Common myeloid progenitor, CD34-positive (primary cell): Measurements from ENCODE around the gene TRERF1.
"Not testable (repeated sequence)": the region's sequence is repeated elsewhere in the genome, so short reads cannot be mapped to it uniquely, and the experiment has no call there.

Source experiments
- CTCF ChIA-PET: fragments of 350-600 bp; sonication (Branson Sonifier 250); formaldehyde crosslinking; loops from one replicate; lab custom pipeline; 2021; ENCODE audit warnings: antibody characterized with exemption; lab: Charles Lee
- POLR2A ChIA-PET: fragments of 350-600 bp; sonication (Branson Sonifier 250); formaldehyde crosslinking; loops from one replicate; lab custom pipeline; 2021; ENCODE audit warnings: antibody characterized with exemption; lab: Charles Lee
- DNase-seq, 3 donors: peaks; one replicate each; pipeline versions ENCODE4 v3.0.0 to v3.0.0-alpha.2; 2013
- H3K27ac ChIP-seq, 2 experiments: 1 replicate in 1 of 2; 2 replicates in 1 of 2; pipeline ENCODE4 v1.7.0; 2013; ENCODE audit warnings: inconsistent platforms in 2 of 2, low read length in 2 of 2, mild to moderate bottlenecking in 2 of 2, low read depth in 1 of 2, moderate library complexity in 1 of 2; ENCODE audit not compliant: severe bottlenecking in 2 of 2, insufficient read depth in 1 of 2, poor library complexity in 1 of 2
- H3K27me3 ChIP-seq, 5 experiments: replicated peaks in 2 of 5; 1 replicate in 3 of 5; 2 replicates in 2 of 5; pipeline versions ENCODE4 v1.6.1 to v1.7.0; 2013; ENCODE audit warnings: low read length in 4 of 5, mild to moderate bottlenecking in 2 of 5, moderate library complexity in 2 of 5, inconsistent platforms in 1 of 5; ENCODE audit not compliant: insufficient read depth in 5 of 5, control insufficient read depth in 4 of 5
- H3K36me3 ChIP-seq, 4 experiments: 1 replicate in 2 of 4; 2 replicates in 2 of 4; pipeline versions ENCODE4 v1.6.1 to v1.7.0; 2013; ENCODE audit warnings: low read length in 3 of 4, control low read depth in 1 of 4, mild to moderate bottlenecking in 1 of 4; ENCODE audit not compliant: control insufficient read depth in 4 of 4, insufficient read depth in 4 of 4
- H3K4me1 ChIP-seq, 4 experiments: 1 replicate in 3 of 4; 2 replicates in 1 of 4; pipeline versions ENCODE4 v1.6.1 to v1.7.1; 2013; ENCODE audit warnings: low read length in 3 of 4, mild to moderate bottlenecking in 3 of 4, control low read depth in 1 of 4, inconsistent platforms in 1 of 4, moderate library complexity in 1 of 4; ENCODE audit not compliant: control insufficient read depth in 4 of 4, insufficient read depth in 4 of 4; ENCODE audit errors: control extremely low read depth in 1 of 4
- H3K4me3 ChIP-seq, 7 experiments: 1 replicate in 4 of 7; 2 replicates in 3 of 7; pipeline versions ENCODE4 v1.5.1 to v1.7.0; 2013; ENCODE audit warnings: mild to moderate bottlenecking in 7 of 7, low read length in 6 of 7, moderate library complexity in 6 of 7, inconsistent platforms in 2 of 7, low read depth in 2 of 7, control low read depth in 1 of 7; ENCODE audit not compliant: insufficient read depth in 4 of 7, control insufficient read depth in 1 of 7; ENCODE audit errors: extremely low read depth in 1 of 7
- H3K9me3 ChIP-seq, 5 experiments: 1 replicate in 4 of 5; 2 replicates in 1 of 5; pipeline versions ENCODE4 v1.6.1 to v1.7.1; 2013; ENCODE audit warnings: low read length in 4 of 5, mild to moderate bottlenecking in 2 of 5, inconsistent platforms in 1 of 5, low read depth in 1 of 5, moderate library complexity in 1 of 5; ENCODE audit not compliant: control insufficient read depth in 4 of 5, insufficient read depth in 2 of 5; ENCODE audit errors: control extremely low read depth in 1 of 5
- WGBS: methylation state at CpG from one replicate; pipeline ENCODE4 v1.1.5; 2013; ENCODE audit not compliant: insufficient coverage; 5-methylcytosine and 5-hydroxymethylcytosine counted together

TRERF1 gene

GRCh38 chr6:42207559-42207958 lies 244.2 kb downstream of the TRERF1 start:
- WGBS: 100% methylated on average over 2 of the region's 2 CpGs
- POLR2A ChIA-PET, H3K4me1 ChIP-seq, CTCF ChIA-PET, H3K27ac ChIP-seq, H3K4me3 ChIP-seq, H3K27me3 ChIP-seq, H3K9me3 ChIP-seq, DNase-seq: not testable (repeated sequence)
- peaks cover 16 to 62% (median 37%) of the 10 kb centered on the region in 4 experiments for H3K36me3 ChIP-seq

- no peak for DNase-seq
- WGBS: 100% methylated on average over 1 of the region's 4 CpGs
- no peaks in the 10 kb centered on the region for H3K9me3 ChIP-seq
- H3K36me3 ChIP-seq: peaks cover 9 to 40% (median 22%) of the 10 kb centered on the region in 4 experiments
- CTCF ChIA-PET: interaction anchor here (2.2 kb wide), 1 partner anchor 10 kb away, joined by 6 read pairs; no protein-coding TSS in a partner anchor
- no peak overlapping the region for H3K27ac ChIP-seq
- H3K27me3 ChIP-seq: no peaks in the 10 kb centered on the region
- POLR2A ChIA-PET: interaction anchor here (0.7 kb wide), 1 partner anchor 1681 kb away, joined by 6 read pairs; no protein-coding TSS in a partner anchor
- no peak overlapping the region for H3K4me3 ChIP-seq
- H3K4me1 ChIP-seq: no peaks in the 10 kb centered on the region
Observed at GRCh38 chr6:42204768-42205282, 246.9 kb downstream of the TRERF1 start.

GRCh38 chr6:42203183-42203582 lies 248.5 kb downstream of the TRERF1 start:
- DNase-seq: no peak
- WGBS: 100% methylated on average over 3 of the region's 3 CpGs
- H3K27ac ChIP-seq: no peak overlapping the region
- H3K4me3 ChIP-seq: no peak overlapping the region
- POLR2A ChIA-PET: no interaction called here
- CTCF ChIA-PET: interaction anchor here (0.9 to 1.8 kb wide), 2 partner anchors 12 to 13 kb away, joined by 3 to 7 read pairs; no protein-coding TSS in a partner anchor
- H3K27me3 ChIP-seq: no peaks in the 10 kb centered on the region
- no peaks in the 10 kb centered on the region for H3K9me3 ChIP-seq
- H3K4me1 ChIP-seq: no peaks in the 10 kb centered on the region
- peaks cover 4 to 29% (median 12%) of the 10 kb centered on the region in 4 experiments for H3K36me3 ChIP-seq

GRCh38 chr6:42202131-42202915 lies 249.4 kb downstream of the TRERF1 start:
- POLR2A ChIA-PET, H3K27me3 ChIP-seq, DNase-seq, H3K9me3 ChIP-seq, H3K4me1 ChIP-seq, H3K27ac ChIP-seq, H3K4me3 ChIP-seq: not testable (repeated sequence)
- peaks cover 4 to 21% (median 11%) of the 10 kb centered on the region in 4 experiments for H3K36me3 ChIP-seq
- CTCF ChIA-PET: interaction anchor here (0.9 to 1.8 kb wide), 4 partner anchors 12 to 76 kb away, joined by 3 to 7 read pairs (median 4); no protein-coding TSS in a partner anchor
- WGBS: 94% methylated on average over 9 of the region's 13 CpGs

GRCh38 chr6:42201382-42201781 lies 250.3 kb downstream of the TRERF1 start:
- Histone ChIP-seq H3K4me3 (no peak overlapping the region), H3K4me1 (no peaks in the 10 kb centered on the region), H3K27me3 (no peaks in the 10 kb centered on the region), H3K9me3 (no peaks in the 10 kb centered on the region), H3K36me3 (peaks cover 4 to 17% (median 10%) of the 10 kb centered on the region in 4 experiments), H3K27ac (no peak overlapping the region)
- 48% methylated on average over 2 of the region's 3 CpGs for WGBS
- DNase-seq: no peak
- ChIA-PET POLR2A (no interaction called here), CTCF (no interaction called here)

- Histone ChIP-seq H3K36me3 (peaks cover 3 to 11% (median 6%) of the 10 kb centered on the region in 4 experiments), H3K27me3 (no peaks in the 10 kb centered on the region), H3K4me1 (no peaks in the 10 kb centered on the region), H3K9me3 (no peaks in the 10 kb centered on the region), H3K4me3 (no peak overlapping the region), H3K27ac (no peak overlapping the region)
- WGBS: 100% methylated on average over 1 of the region's 1 CpG
- no peak for DNase-seq
- POLR2A ChIA-PET: no interaction called here
- CTCF ChIA-PET: interaction anchor here (0.7 to 2.0 kb wide), 3 partner anchors 15 to 33 kb away, joined by 3 to 5 read pairs (median 3); no protein-coding TSS in a partner anchor
Observed at GRCh38 chr6:42200035-42200434, 251.7 kb downstream of the TRERF1 start.
